IMR-90 (cell line): ENCODE data around the gene CDKL4. TPM values are rescaled to one million over a fixed set of nuclear protein-coding genes. Genes with fewer than 3 reads are reported as not detected.

Source experiments
- ATAC-seq: fragments of 200-7000 bp; cut with Tn5 transposase; 2 replicates; pipeline ENCODE4 v1.9.1; 2020; ENCODE audit warnings: low read depth, mild to moderate bottlenecking, moderate library complexity
- BruUV-seq: library from RNA; stranded (reverse); fragments of 400-500 nt; replicated peaks from 2 replicates; lab custom pipeline; 2021; lab: Mats Ljungman, UMichigan
- CTCF ChIA-PET: fragments of 300-600 bp; formaldehyde crosslinking; extraction: SDS; loops from one replicate; lab custom pipeline; 2021; ENCODE audit warnings: antibody characterized with exemption; lab: Yijun Ruan, JAX
- POLR2A ChIA-PET: fragments of 300-600 bp; sonication (Branson Sonifier 250); formaldehyde crosslinking; loops from one replicate; lab custom pipeline; 2022; ENCODE audit warnings: antibody characterized with exemption; ENCODE audit not compliant: unreplicated experiment; lab: Charles Lee
- DNase-seq: peaks from one replicate; pipeline ENCODE4 v3.0.0; 2013
- H2AFZ ChIP-seq: replicated peaks from 2 replicates; pipeline ENCODE3; 2013; ENCODE audit warnings: low read length, mild to moderate bottlenecking; ENCODE audit not compliant: poor library complexity
- H2AK5ac ChIP-seq: 2 replicates; pipeline ENCODE4 v1.6.1; 2013; ENCODE audit warnings: low read depth, low read length, inconsistent platforms
- H2AK9ac ChIP-seq: replicated peaks from 2 replicates; pipeline ENCODE3; 2013; ENCODE audit warnings: mild to moderate bottlenecking, low read depth, low read length, moderate library complexity; ENCODE audit not compliant: poor library complexity
- H2BK120ac ChIP-seq: 2 replicates; pipeline ENCODE4 v1.6.1; 2013; ENCODE audit warnings: low read depth, low read length, inconsistent platforms
- H2BK15ac ChIP-seq: 3 replicates; pipeline ENCODE4 v1.6.1; 2013; ENCODE audit warnings: low read depth, low read length, inconsistent platforms
- H2BK20ac ChIP-seq: 2 replicates; pipeline ENCODE4 v1.6.1; 2013; ENCODE audit warnings: low read depth, mild to moderate bottlenecking, inconsistent platforms, low read length, moderate library complexity
- H2BK5ac ChIP-seq: 2 replicates; pipeline ENCODE4 v1.6.1; 2013; ENCODE audit warnings: mild to moderate bottlenecking, low read depth, low read length, inconsistent platforms; ENCODE audit not compliant: poor library complexity, severe bottlenecking
- H3K14ac ChIP-seq: replicated peaks from 2 replicates; pipeline ENCODE4 v1.6.1; 2013; ENCODE audit warnings: low read depth, low read length, inconsistent platforms
- H3K18ac ChIP-seq: 2 replicates; pipeline ENCODE4 v1.6.1; 2013; ENCODE audit warnings: low read depth, low read length, control low read depth
- H3K23ac ChIP-seq: 2 replicates; pipeline ENCODE4 v1.6.1; 2013; ENCODE audit warnings: low read depth, low read length, inconsistent platforms
- H3K27ac ChIP-seq: 2 replicates; pipeline ENCODE4 v1.5.1; 2013; ENCODE audit warnings: mild to moderate bottlenecking, control low read depth, low read length; ENCODE audit not compliant: insufficient read depth
- H3K27me3 ChIP-seq: 2 replicates; pipeline ENCODE4 v1.6.1; 2013; ENCODE audit warnings: low read length; ENCODE audit not compliant: control insufficient read depth, insufficient read depth
- H3K36me3 ChIP-seq: 2 replicates; pipeline ENCODE4 v1.6.1; 2013; ENCODE audit warnings: low read length, mixed read lengths; ENCODE audit not compliant: control insufficient read depth, insufficient read depth
- H3K4ac ChIP-seq: 2 replicates; pipeline ENCODE4 v1.6.1; 2013; ENCODE audit warnings: low read depth, low read length, inconsistent platforms
- H3K4me1 ChIP-seq: 2 replicates; pipeline ENCODE4 v1.6.1; 2013; ENCODE audit warnings: low read length, mixed read lengths; ENCODE audit not compliant: control insufficient read depth, insufficient read depth
- H3K4me2 ChIP-seq: 2 replicates; pipeline ENCODE4 v1.6.1; 2013; ENCODE audit warnings: low read depth, mild to moderate bottlenecking, control low read depth, low read length, moderate library complexity
- H3K4me3 ChIP-seq: 2 replicates; pipeline ENCODE4 v1.5.1; 2013; ENCODE audit warnings: low read depth, mild to moderate bottlenecking, control low read depth, low read length, moderate library complexity; ENCODE audit not compliant: insufficient read depth
- H3K56ac ChIP-seq: 2 replicates; pipeline ENCODE4 v1.6.1; 2013; ENCODE audit warnings: low read length, inconsistent platforms; ENCODE audit not compliant: insufficient read depth; ENCODE audit errors: extremely low read depth
- H3K79me1 ChIP-seq, 2 experiments: 2 replicates each; pipeline ENCODE4 v1.6.1; 2013; ENCODE audit warnings: low read length in 2 of 2, inconsistent platforms in 1 of 2, low read depth in 1 of 2
- H3K9ac ChIP-seq: 2 replicates; pipeline ENCODE4 v1.6.1; 2013; ENCODE audit warnings: low read depth, low read length, control low read depth
- H3K9me1 ChIP-seq: 2 replicates; pipeline ENCODE4 v1.6.1; 2013; ENCODE audit warnings: low read length, inconsistent platforms; ENCODE audit not compliant: insufficient read depth
- H3K9me3 ChIP-seq: 2 replicates; pipeline ENCODE4 v1.6.1; 2013; ENCODE audit warnings: low read length; ENCODE audit not compliant: control insufficient read depth, insufficient read depth
- H4K20me1 ChIP-seq: 2 replicates; pipeline ENCODE4 v1.6.1; 2013; ENCODE audit warnings: low read length, inconsistent platforms; ENCODE audit not compliant: insufficient read depth
- H4K5ac ChIP-seq: 2 replicates; pipeline ENCODE4 v1.6.1; 2013; ENCODE audit warnings: mild to moderate bottlenecking, low read depth, low read length, control low read depth
- H4K8ac ChIP-seq, 2 experiments: 2 replicates each; pipeline ENCODE4 v1.6.1; 2013; ENCODE audit warnings: low read depth in 2 of 2, low read length in 2 of 2, control low read depth in 1 of 2, inconsistent platforms in 1 of 2
- H4K91ac ChIP-seq: 2 replicates; pipeline ENCODE4 v1.6.1; 2013; ENCODE audit warnings: low read depth, low read length, inconsistent platforms; ENCODE audit not compliant: insufficient read depth
- CEBPB ChIP-seq: IDR thresholded peaks from 2 replicates; pipeline ENCODE4 v1.6.1; 2012; ENCODE audit warnings: low read depth, low read length, improper control_type of control experiment
- RCOR1 ChIP-seq: IDR thresholded peaks from 2 replicates; pipeline ENCODE4 v1.6.1; 2012; ENCODE audit warnings: mild to moderate bottlenecking, low read length, improper control_type of control experiment; ENCODE audit not compliant: insufficient replicate concordance
- WGBS, 2 experiments: methylation state at CpG; one replicate each; pipeline versions ENCODE4 v1.1.5 to v1.1.7; 2013; ENCODE audit warnings: missing lambda C conversion rate in 2 of 2; ENCODE audit not compliant: insufficient read length in 1 of 2; ENCODE audit errors: extremely low coverage in 2 of 2; 5-methylcytosine and 5-hydroxymethylcytosine counted together
- dilution Hi-C: fragments of 300-500 bp; cut with HindIII; formaldehyde crosslinking; loops from one replicate; pipeline ENCODE4 v1.14.3; 2018; ENCODE audit warnings: low sequenced_read_pairs; ENCODE audit not compliant: unreplicated experiment
- in situ Hi-C: fragments of 300-500 bp; cut with MboI; formaldehyde crosslinking; loops from 3 replicates; pipeline ENCODE4 v1.14.3; 2019; ENCODE audit warnings: low sequenced_read_pairs, inconsistent platforms, mixed read lengths
- intact Hi-C: fragments of 100-400 bp; cut with micrococcal nuclease; formaldehyde crosslinking; loops from 2 replicates; pipeline ENCODE4 v1.10.0; 2022
- polyA plus RNA-seq, 3 experiments: library from polyadenylated mRNA; depleted of rRNA; stranded (reverse); fragments of >200 nt; gene quantifications; 2 replicates each; pipeline ENCODE4 v1.2.3, GENCODE V29; 2012; ENCODE audit warnings: low replicate concordance in 1 of 3
- total RNA-seq: library from RNA; depleted of rRNA; stranded (reverse); fragments of >200 nt; gene quantifications from 2 replicates; pipeline ENCODE4 v1.2.3, GENCODE V29; 2012

The CDKL4 gene
- total and polyA plus RNA-seq, 2 of the 4 experiments (the other 2 are of a cell fraction) = not detected

DNA sequence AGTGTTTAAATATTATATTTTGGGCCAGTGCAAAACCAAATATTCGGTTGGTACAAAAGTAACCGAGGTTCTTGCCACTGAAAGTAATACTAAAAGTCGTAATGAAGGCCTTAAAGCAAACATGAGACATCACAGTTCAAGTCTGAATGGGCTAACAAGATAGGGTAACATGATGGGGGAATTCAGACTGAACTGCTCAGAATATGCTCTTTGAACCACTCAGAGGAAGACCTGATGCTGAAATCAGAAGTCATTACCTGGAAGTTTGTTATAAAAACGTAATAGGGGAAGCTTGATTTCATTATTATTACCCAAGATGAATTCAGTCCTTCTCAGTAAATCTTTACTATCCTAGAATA lies 26.6 kb downstream of the CDKL4 start:
- H3K4ac ChIP-seq = no peak overlapping the region
- WGBS, 2 experiments = no CpG with 5 or more reads among the region's 4 CpGs
- H2BK15ac ChIP-seq = no peak overlapping the region
- no TSS peak for BruUV-seq
- H3K4me3 ChIP-seq = no peak overlapping the region
- H3K9ac ChIP-seq = no peak overlapping the region
- no peaks in the 10 kb centered on the region for H3K36me3 ChIP-seq
- no peaks in the 10 kb centered on the region for H3K27me3 ChIP-seq
- no peak for TF ChIP-seq RCOR1
- TF ChIP-seq CEBPB = no peak
- dilution Hi-C loops = loop anchor here (25.0 kb wide), 1 partner anchor 130 kb away; no protein-coding TSS in a partner anchor
- H4K5ac ChIP-seq = no peak overlapping the region
- H2AFZ ChIP-seq = no peak overlapping the region
- H4K91ac ChIP-seq = no peak overlapping the region
- no peak overlapping the region for H3K56ac ChIP-seq
- intact Hi-C loops = no loop called here
- no peak overlapping the region for H2BK120ac ChIP-seq
- H3K4me2 ChIP-seq = no peak overlapping the region
- in situ Hi-C loops = no loop called here
- no peak for DNase-seq
- ATAC-seq = no peak
- no peak overlapping the region for H3K14ac ChIP-seq
- no peak overlapping the region for H2AK5ac ChIP-seq
- H4K20me1 ChIP-seq = no peaks in the 10 kb centered on the region
- H3K79me1 ChIP-seq = no peaks in the 10 kb centered on the region
- H4K8ac ChIP-seq = no peak overlapping the region
- no peak overlapping the region for H2BK20ac ChIP-seq
- H3K4me1 ChIP-seq = no peaks in the 10 kb centered on the region
- H3K18ac ChIP-seq = no peak overlapping the region
- no peak overlapping the region for H2AK9ac ChIP-seq
- ChIA-PET CTCF (no interaction called here), POLR2A (no interaction called here)
- H3K9me1 ChIP-seq = no peaks in the 10 kb centered on the region
- H3K27ac ChIP-seq = no peak overlapping the region
- H3K9me3 ChIP-seq = no peaks in the 10 kb centered on the region
- H2BK5ac ChIP-seq = no peak overlapping the region
- no peak overlapping the region for H3K23ac ChIP-seq
